ENCODE results near the gene PDE6A. TPM values are rescaled to one million over a fixed set of nuclear protein-coding genes. Genes with fewer than 3 reads are reported as not detected.
"Not testable (repeated sequence)": the region's sequence is repeated elsewhere in the genome, so short reads cannot be mapped to it uniquely, and the experiment has no call there.

PDE6A gene
- total RNA-seq, 2 experiments from 2014 or later, result not detected

DNA sequence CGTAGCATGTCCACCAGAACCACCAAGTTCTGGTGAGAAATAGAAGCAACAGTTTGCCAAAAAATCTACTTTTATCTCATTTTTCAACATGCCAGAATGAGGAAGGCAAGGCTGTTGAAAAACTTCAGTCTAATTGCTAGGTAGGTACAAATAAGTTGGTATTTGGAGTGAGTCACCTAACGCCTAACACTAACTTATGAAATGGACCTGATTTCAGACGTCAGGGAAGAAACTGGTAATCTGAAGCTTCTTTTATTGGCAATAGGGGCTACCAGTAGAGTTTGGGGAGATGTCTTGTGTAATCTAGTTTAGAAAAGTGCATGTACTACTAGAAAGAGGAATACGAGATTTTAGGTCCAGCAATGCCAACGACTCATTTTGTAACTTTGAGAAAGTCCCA is 4.4 kb upstream of the PDE6A start:
- H3K27ac Mint-ChIP-seq, result no peak overlapping the region
- H3K27me3 Mint-ChIP-seq, result peaks cover 6% of the 10 kb centered on the region
- ATAC-seq (ENCODE audit: poor library complexity) (no peak), DNase-seq (no peak)
- TF ChIP-seq, protein P1, sequence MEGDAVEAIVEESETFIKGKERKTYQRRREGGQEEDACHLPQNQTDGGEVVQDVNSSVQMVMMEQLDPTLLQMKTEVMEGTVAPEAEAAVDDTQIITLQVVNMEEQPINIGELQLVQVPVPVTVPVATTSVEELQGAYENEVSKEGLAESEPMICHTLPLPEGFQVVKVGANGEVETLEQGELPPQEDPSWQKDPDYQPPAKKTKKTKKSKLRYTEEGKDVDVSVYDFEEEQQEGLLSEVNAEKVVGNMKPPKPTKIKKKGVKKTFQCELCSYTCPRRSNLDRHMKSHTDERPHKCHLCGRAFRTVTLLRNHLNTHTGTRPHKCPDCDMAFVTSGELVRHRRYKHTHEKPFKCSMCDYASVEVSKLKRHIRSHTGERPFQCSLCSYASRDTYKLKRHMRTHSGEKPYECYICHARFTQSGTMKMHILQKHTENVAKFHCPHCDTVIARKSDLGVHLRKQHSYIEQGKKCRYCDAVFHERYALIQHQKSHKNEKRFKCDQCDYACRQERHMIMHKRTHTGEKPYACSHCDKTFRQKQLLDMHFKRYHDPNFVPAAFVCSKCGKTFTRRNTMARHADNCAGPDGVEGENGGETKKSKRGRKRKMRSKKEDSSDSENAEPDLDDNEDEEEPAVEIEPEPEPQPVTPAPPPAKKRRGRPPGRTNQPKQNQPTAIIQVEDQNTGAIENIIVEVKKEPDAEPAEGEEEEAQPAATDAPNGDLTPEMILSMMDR (IDR thresholded peaks at IDR 0.05), result no peak
- no peaks in the 10 kb centered on the region for H3K9me3 ChIP-seq (ENCODE audit: control insufficient read depth in 1 of 2, insufficient read depth in 1 of 2, low read length in 2 of 2)
- no peaks in the 10 kb centered on the region for H3K36me3 Mint-ChIP-seq (ENCODE audit: low read depth)
- no peaks in the 10 kb centered on the region for H3K4me1 Mint-ChIP-seq (ENCODE audit: low read depth)
- no peaks in the 10 kb centered on the region for H3K36me3 ChIP-seq (ENCODE audit: insufficient read depth, low read length)
- H3K4me3 ChIP-seq (ENCODE audit: low read length), result no peak overlapping the region
- H3K27me3 ChIP-seq (ENCODE audit: control insufficient read depth in 1 of 2, insufficient read depth in 2 of 2, low read length in 2 of 2), result peaks cover 0 to 2% of the 10 kb centered on the region in 2 experiments
- H3K4me3 Mint-ChIP-seq, result no peak overlapping the region
- ChIA-PET CTCF (no interaction called here), POLR2A (interaction anchor here (1.2 kb wide), 1 partner anchor 11 kb away, joined by 4 read pairs; the partner anchor contains the start of gene SLC26A2)
- no peaks in the 10 kb centered on the region for H3K4me1 ChIP-seq (ENCODE audit: insufficient read depth, low read length)
- intact Hi-C loops (cut with DNase I, micrococcal nuclease), result no loop called here
- H3K9me3 Mint-ChIP-seq, result no peaks in the 10 kb centered on the region
- no peak overlapping the region for H3K27ac ChIP-seq (ENCODE audit: low read depth in 1 of 2, low read length in 2 of 2)

DNA sequence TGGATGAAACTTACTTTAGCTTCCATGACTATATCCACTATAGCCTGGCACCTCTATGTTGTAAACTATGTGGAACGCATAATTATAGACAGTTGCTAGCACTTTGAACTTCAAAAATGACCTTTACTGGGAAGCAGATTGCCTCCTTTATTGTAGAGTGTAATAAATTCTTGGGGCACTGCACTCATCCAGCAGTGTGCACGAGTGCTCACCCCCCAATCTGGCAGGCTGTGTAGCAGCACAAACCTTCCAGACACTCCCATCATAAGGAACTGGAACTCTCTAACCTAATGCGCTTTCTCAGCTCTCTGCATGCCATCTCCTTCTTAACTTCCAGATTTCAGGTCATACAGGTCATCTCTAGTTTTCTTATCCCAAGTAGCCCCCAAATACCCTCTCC is 1.5 kb upstream of the PDE6A start:
- CTCF ChIA-PET, result no interaction called here
- Mint-ChIP-seq H3K36me3 (ENCODE audit: low read depth) (no peaks in the 10 kb centered on the region), H3K4me3 (no peak overlapping the region), H3K27me3 (peaks cover 6% of the 10 kb centered on the region), H3K27ac (no peak overlapping the region), H3K9me3 (no peaks in the 10 kb centered on the region), H3K4me1 (ENCODE audit: low read depth) (no peaks in the 10 kb centered on the region)
- ATAC-seq (ENCODE audit: poor library complexity), result no peak
- H3K27ac ChIP-seq (ENCODE audit: low read depth in 1 of 2, low read length in 2 of 2), result no peak overlapping the region
- no peaks in the 10 kb centered on the region for H3K36me3 ChIP-seq (ENCODE audit: insufficient read depth, low read length)
- TF ChIP-seq, protein P1 (IDR thresholded peaks at IDR 0.05), result no peak
- H3K27me3 ChIP-seq (ENCODE audit: control insufficient read depth in 1 of 2, insufficient read depth in 2 of 2, low read length in 2 of 2), result peaks cover 0 to 2% of the 10 kb centered on the region in 2 experiments
- H3K9me3 ChIP-seq (ENCODE audit: control insufficient read depth in 1 of 2, insufficient read depth in 1 of 2, low read length in 2 of 2), result no peaks in the 10 kb centered on the region
- POLR2A ChIA-PET, result interaction anchor here (1.1 kb wide), 1 partner anchor 14 kb away, joined by 3 read pairs; the partner anchor contains the start of gene SLC26A2
- H3K4me1 ChIP-seq (ENCODE audit: insufficient read depth, low read length), result no peaks in the 10 kb centered on the region
- intact Hi-C loops (cut with DNase I, micrococcal nuclease), result no loop called here
- H3K4me3 ChIP-seq (ENCODE audit: low read length), result no peak overlapping the region
- no peak for DNase-seq

DNA sequence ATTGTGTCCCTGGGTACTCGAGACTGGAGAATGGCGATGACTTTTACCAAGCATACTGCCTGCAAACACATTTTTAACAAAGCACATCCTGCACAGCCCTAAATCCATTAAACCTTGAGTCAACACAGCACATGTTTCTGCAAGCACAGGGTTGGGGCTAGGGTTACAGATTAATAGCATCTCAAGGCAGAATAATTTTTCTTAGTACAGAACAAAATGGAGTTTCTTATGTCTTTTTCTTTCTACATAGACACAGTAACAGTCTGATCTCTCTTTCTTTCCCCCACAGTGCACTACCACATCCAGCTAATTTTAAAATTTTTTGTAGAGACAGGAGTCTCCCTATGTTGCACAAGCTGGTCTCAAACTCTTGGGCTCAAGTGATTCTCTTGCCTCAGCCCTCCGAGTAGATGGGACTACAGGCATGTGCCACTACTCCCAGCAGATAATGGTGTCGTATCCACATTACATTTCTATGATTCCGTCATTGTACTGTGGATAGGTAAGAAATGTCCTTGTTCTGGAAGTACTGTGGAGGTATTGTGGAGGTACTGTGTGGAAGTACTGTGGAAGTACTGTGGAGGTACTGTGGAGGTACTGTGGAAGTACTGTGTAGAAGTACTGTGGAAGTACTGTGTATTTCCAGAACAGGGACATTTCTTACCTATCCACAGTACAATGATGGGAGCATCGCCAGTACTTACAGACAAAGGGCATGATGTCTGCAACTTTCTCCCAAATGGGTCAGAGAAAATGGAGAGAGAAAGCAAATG is 1.2 kb downstream of the PDE6A start:
- H3K27me3 Mint-ChIP-seq; H3K36me3 Mint-ChIP-seq (ENCODE audit: low read depth); H3K9me3 Mint-ChIP-seq; ATAC-seq (ENCODE audit: poor library complexity); intact Hi-C loops (cut with DNase I, micrococcal nuclease); H3K4me1 Mint-ChIP-seq (ENCODE audit: low read depth); H3K36me3 ChIP-seq (ENCODE audit: insufficient read depth, low read length); H3K4me1 ChIP-seq (ENCODE audit: insufficient read depth, low read length); H3K4me3 Mint-ChIP-seq; H3K4me3 ChIP-seq (ENCODE audit: low read length); H3K9me3 ChIP-seq (ENCODE audit: control insufficient read depth in 1 of 2, insufficient read depth in 1 of 2, low read length in 2 of 2); POLR2A ChIA-PET; H3K27ac ChIP-seq (ENCODE audit: low read depth in 1 of 2, low read length in 2 of 2); CTCF ChIA-PET; H3K27me3 ChIP-seq (ENCODE audit: control insufficient read depth in 1 of 2, insufficient read depth in 2 of 2, low read length in 2 of 2); H3K27ac Mint-ChIP-seq; DNase-seq: not testable (repeated sequence)

DNA sequence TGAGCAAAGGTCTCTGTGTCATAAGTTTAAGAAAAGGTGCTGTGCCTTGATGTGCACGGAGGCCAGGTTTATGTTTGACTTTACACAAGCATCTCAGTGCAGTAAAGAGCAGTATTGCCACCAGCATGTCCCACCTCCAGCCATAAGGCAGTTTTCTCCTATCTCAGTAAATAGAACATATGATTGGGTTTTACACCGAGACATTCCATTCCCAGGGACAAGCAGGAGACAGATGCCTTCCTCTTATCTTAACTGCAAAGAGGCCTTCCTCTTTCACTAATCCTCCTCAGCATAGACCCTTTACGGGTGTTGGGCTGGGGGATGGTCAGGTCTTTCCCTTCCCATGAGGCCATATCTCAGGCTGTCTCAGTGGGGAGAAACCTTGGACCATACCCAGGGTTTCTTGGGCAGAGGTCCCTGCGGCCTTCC is 1.8 kb downstream of the PDE6A start:
- ATAC-seq (ENCODE audit: poor library complexity); H3K27me3 Mint-ChIP-seq; H3K27ac ChIP-seq (ENCODE audit: low read depth in 1 of 2, low read length in 2 of 2); H3K27me3 ChIP-seq (ENCODE audit: control insufficient read depth in 1 of 2, insufficient read depth in 2 of 2, low read length in 2 of 2); H3K9me3 ChIP-seq (ENCODE audit: control insufficient read depth in 1 of 2, insufficient read depth in 1 of 2, low read length in 2 of 2); H3K9me3 Mint-ChIP-seq; H3K4me1 Mint-ChIP-seq (ENCODE audit: low read depth); H3K4me3 Mint-ChIP-seq; CTCF ChIA-PET; H3K4me1 ChIP-seq (ENCODE audit: insufficient read depth, low read length); H3K36me3 Mint-ChIP-seq (ENCODE audit: low read depth); H3K27ac Mint-ChIP-seq; intact Hi-C loops (cut with DNase I, micrococcal nuclease); H3K4me3 ChIP-seq (ENCODE audit: low read length); DNase-seq; POLR2A ChIA-PET; H3K36me3 ChIP-seq (ENCODE audit: insufficient read depth, low read length): not testable (repeated sequence)

Measured in CD4-positive, alpha-beta T cell (primary cell).